HG02884 (cell line): ENCODE measurements around the gene SNX32.

Experiments
- ATAC-seq: cut with Tn5 transposase; IDR thresholded peaks from one replicate; pipeline ENCODE4 v1.9.1; 2021; ENCODE audit warnings: mild to moderate bottlenecking, moderate library complexity; ENCODE audit not compliant: unreplicated experiment

Gene SNX32

DNA sequence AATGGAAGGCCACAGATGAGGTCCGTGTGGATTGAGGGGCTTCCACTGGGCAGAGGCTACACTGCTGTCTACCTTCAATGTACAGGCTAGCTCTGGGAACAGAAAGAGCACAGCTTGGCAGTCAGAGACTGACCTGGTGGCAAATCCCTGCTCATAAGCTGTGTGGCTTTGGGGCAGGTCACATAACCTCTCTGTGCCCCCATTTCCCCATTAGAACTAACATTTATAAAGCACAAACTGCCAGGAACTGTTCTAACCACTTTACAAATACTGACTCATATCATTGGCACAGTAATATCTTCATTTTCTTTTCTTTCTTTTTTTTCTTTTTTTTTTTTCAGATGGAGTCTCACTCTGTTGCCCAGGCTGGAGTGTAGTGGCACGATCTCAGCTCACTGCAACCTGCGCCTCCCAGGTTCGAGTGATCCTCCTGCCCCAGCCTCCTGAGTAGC lies 63.3 kb downstream of the SNX32 start:
- no peak for ATAC-seq

- no peak for ATAC-seq
These were observed 65.0 kb downstream of the SNX32 start for GRCh38 chr11:65898656-65899355.

DNA sequence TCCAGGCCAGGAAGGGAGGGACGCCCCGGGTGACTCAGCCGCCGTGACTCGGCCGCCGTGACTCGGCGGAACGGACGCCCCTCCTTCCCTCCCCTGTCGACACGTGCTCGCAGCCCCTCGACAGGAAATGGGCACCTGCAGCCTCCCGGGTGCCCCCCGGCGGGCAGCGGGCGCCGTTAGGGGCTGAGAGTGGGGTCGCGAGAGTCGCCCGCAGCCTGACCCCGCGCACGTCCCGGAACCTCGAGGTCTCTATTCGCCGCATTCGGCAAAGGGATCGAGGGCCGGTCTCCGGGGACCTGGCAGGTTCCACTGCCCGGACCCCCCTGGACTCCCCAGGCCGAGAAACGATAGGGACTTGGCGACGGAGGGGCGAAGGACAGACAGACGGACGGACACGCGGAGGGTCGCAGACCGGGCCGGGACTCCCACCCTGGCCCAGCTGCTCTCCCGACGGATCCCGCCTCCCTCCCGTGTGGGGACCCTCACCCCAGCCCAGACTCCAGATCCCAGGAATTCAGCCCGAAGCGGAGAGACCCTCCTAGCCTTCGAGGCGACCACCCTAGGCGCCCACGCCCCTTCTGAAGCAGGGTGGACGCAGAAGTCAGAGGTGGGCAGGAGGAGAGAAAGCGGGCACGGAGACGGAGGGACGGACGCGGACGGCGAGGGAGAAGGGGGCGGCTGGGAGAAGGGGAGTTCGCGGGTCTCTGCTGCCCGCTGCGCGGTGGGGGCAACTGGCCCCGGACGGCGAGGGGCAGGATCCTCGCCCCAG lies 65.8 kb downstream of the SNX32 start:
- ATAC-seq, result no peak

DNA sequence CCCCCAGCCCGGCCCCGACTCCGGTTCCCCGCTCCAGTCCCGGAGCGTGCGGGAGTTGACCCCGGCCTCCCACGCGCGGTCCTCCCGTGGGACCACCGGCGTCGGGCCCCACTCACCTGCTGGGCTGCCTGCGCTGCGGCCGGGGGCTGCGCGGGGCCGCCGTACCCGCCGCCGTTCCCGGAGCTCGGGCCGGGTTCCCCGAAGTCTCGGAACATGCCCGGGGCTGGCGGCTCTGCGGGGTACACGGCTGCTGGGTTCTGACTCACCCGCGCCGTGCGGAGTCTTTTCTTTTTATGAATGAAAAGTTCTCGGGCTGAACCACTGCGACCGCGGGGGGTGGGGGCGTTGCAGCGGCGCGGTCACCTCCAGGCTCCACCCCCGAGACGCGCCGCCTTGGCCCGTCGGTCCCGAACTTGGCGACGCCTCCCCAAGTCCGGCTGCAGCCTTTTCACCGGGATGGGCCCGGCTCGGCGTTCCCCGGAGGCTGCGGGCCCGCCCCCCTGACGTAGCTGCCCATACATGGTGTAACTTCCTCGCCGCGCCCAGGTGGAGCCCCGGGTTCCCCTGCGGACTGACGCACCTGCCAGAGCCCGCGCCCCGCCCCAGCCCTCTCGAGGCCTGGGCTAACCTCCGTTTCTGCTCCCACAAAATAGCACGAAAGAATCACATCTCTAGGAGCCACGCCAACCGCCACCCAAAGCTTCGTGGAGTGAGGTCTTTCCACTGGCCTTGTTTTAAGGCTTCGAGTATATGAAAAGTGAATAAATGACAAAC lies 66.5 kb downstream of the SNX32 start, which contains the start of gene FOSL1:
Gene FOSL1 (minus strand): TSS at position 264 of the 774 bp plus-strand sequence. CDS start 49 bp downstream, at position 215.
- ATAC-seq, result peak; percentile 54

GRCh38 chr11:65900899-65901180 lies 67.1 kb downstream of the SNX32 start:
- ATAC-seq, result no peak

DNA sequence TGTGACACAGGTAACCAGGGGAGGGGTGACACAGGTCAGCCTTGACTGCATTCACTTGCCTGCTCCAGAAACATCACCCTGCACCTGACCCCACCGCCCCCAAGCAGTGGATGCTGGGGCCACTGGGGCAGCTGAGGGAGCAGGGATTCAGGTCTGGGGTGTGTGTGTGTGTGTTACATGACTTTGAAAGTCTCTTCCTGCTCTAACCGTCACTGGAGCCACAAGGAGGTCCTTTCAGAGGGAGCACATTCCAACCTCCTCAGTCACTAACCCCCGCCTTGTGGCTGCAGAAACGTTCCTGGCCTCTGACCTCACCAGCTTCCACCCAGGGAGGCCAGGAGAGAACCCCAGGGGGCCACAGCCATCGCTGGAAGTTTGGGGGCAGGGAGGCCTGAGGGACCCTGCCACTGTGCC lies 69.3 kb downstream of the SNX32 start:
- no peak for ATAC-seq
